Right lobe of liver (tissue), 4 donors: ENCODE results near the gene PRPF31.

ENCODE experiments used
- CTCF ChIP-seq, 4 donors: fragments of 200-600 bp in 3 of 4; fragments of 450-650 bp in 1 of 4; IDR thresholded peaks; one replicate each; pipeline versions ENCODE4 v1.5.1 to v1.8.0; 2016 to 2022; ENCODE audit warnings: antibody characterized with exemption in 4 of 4, mild to moderate bottlenecking in 2 of 4
- POLR2A ChIP-seq: fragments of 450-650 bp; IDR thresholded peaks from one replicate; pipeline ENCODE4 v1.6.1; 2017; ENCODE audit warnings: antibody characterized with exemption, mild to moderate bottlenecking
- donor health status: DM: no; HTN: no; CAD: no.
- donor health status: DM: no; HTN: no; CAD: no.
- donor health status: DM: no; HTN: yes; CAD: no.

- TF ChIP-seq CTCF (IDR thresholded peaks at IDR 0.05), result no peak
- TF ChIP-seq POLR2A, result peak; percentile 56
Observed at GRCh38 chr19:54115109-54116063, at the start of gene PRPF31, which contains the start of gene TFPT.
